Type B pancreatic cell (in vitro differentiated cells): ENCODE data around the gene POLE. TPM values are rescaled to one million over a fixed set of nuclear protein-coding genes. Genes with fewer than 3 reads are reported as not detected.

ENCODE experiments used
- DNase-seq: peaks from one replicate; pipeline ENCODE4 v3.0.0; 2021; ENCODE audit warnings: mixed read lengths; ENCODE audit not compliant: unreplicated experiment; ENCODE audit errors: extremely low spot score
- H3K27ac Mint-ChIP-seq: 2 replicates; pipeline ENCODE4 v1.8.0; 2021; ENCODE audit warnings: mild to moderate bottlenecking, mixed read lengths
- H3K27me3 Mint-ChIP-seq: 2 replicates; pipeline ENCODE4 v1.8.0; 2021; ENCODE audit warnings: mixed read lengths
- H3K36me3 Mint-ChIP-seq: 2 replicates; pipeline ENCODE4 v1.8.0; 2021; ENCODE audit warnings: mixed read lengths
- H3K4me1 Mint-ChIP-seq: one replicate; pipeline ENCODE4 v1.8.0; 2021; ENCODE audit warnings: mixed read lengths; ENCODE audit not compliant: unreplicated experiment
- H3K4me3 Mint-ChIP-seq: 2 replicates; pipeline ENCODE4 v1.8.0; 2021; ENCODE audit warnings: mild to moderate bottlenecking, mixed read lengths
- H3K9me3 Mint-ChIP-seq: 2 replicates; pipeline ENCODE4 v1.8.0; 2021; ENCODE audit warnings: mixed read lengths
- CTCF ChIP-seq: fragments of 200-600 bp; sonication (generic); conservative IDR thresholded peaks from 2 replicates; pipeline ENCODE4 v1.5.0; 2021; ENCODE audit warnings: antibody characterized with exemption, mild to moderate bottlenecking
- total RNA-seq: library from RNA; stranded (reverse); gene quantifications from 2 replicates; pipeline ENCODE4 v1.2.1, GENCODE V29; 2021; ENCODE audit warnings: low replicate concordance

Gene POLE
- total RNA-seq, 1 donor from 2014 or later = 113 TPM

GRCh38 chr12:132582582-132583410, 104.3 kb downstream of the POLE start:
- TF ChIP-seq CTCF = no peak
- H3K27ac Mint-ChIP-seq = no peak overlapping the region
- peaks cover 3% of the 10 kb centered on the region for H3K4me1 Mint-ChIP-seq
- no peak for DNase-seq
- H3K4me3 Mint-ChIP-seq = no peak overlapping the region
- H3K36me3 Mint-ChIP-seq = peaks cover 16% of the 10 kb centered on the region
- peaks cover 13% of the 10 kb centered on the region for H3K27me3 Mint-ChIP-seq
- no peaks in the 10 kb centered on the region for H3K9me3 Mint-ChIP-seq

- Mint-ChIP-seq H3K4me3 (no peak overlapping the region), H3K27me3 (peaks cover 13% of the 10 kb centered on the region), H3K4me1 (peaks cover 3% of the 10 kb centered on the region), H3K9me3 (no peaks in the 10 kb centered on the region), H3K27ac (no peak overlapping the region), H3K36me3 (peaks cover 17% of the 10 kb centered on the region)
- TF ChIP-seq CTCF = no peak
- DNase-seq = no peak
Observed at GRCh38 chr12:132582058-132582420, 105.1 kb downstream of the POLE start.

GRCh38 chr12:132581348-132582057, 105.6 kb downstream of the POLE start:
- Mint-ChIP-seq H3K36me3 (peaks cover 17% of the 10 kb centered on the region), H3K4me1 (peaks cover 3% of the 10 kb centered on the region), H3K4me3 (no peak overlapping the region), H3K27ac (no peak overlapping the region), H3K9me3 (no peaks in the 10 kb centered on the region), H3K27me3 (peaks cover 12% of the 10 kb centered on the region)
- no peak for TF ChIP-seq CTCF
- no peak for DNase-seq

- Mint-ChIP-seq H3K9me3 (no peaks in the 10 kb centered on the region), H3K27ac (no peak overlapping the region), H3K36me3 (peaks cover 17% of the 10 kb centered on the region), H3K4me3 (no peak overlapping the region), H3K4me1 (peaks cover 3% of the 10 kb centered on the region), H3K27me3 (peaks cover 5% of the 10 kb centered on the region)
- DNase-seq = no peak
- no peak for TF ChIP-seq CTCF
Observed at GRCh38 chr12:132580701-132581292, 106.3 kb downstream of the POLE start.

GRCh38 chr12:132579744-132580143, 107.4 kb downstream of the POLE start:
- no peak overlapping the region for H3K4me3 Mint-ChIP-seq
- no peak overlapping the region for H3K27ac Mint-ChIP-seq
- no peak for TF ChIP-seq CTCF
- no peaks in the 10 kb centered on the region for H3K9me3 Mint-ChIP-seq
- peaks cover 3% of the 10 kb centered on the region for H3K4me1 Mint-ChIP-seq
- H3K36me3 Mint-ChIP-seq = peaks cover 17% of the 10 kb centered on the region
- H3K27me3 Mint-ChIP-seq = peaks cover 5% of the 10 kb centered on the region
- DNase-seq = no peak
